ENCODE measurements around the gene ATP5IF1. TPM values are rescaled to one million over a fixed set of nuclear protein-coding genes. Genes with fewer than 3 reads are reported as not detected.

The ATP5IF1 gene
- total RNA-seq (100 and 146 TPM in 2 replicates), polyA plus RNA-seq (269 and 279 TPM in 2 replicates), polyA minus RNA-seq (ENCODE audit: low replicate concordance) (18.3 and 26.1 TPM in 2 replicates)
- 333 and 339 TPM in 2 replicates for polyA plus RNA-seq (2012)

DNA sequence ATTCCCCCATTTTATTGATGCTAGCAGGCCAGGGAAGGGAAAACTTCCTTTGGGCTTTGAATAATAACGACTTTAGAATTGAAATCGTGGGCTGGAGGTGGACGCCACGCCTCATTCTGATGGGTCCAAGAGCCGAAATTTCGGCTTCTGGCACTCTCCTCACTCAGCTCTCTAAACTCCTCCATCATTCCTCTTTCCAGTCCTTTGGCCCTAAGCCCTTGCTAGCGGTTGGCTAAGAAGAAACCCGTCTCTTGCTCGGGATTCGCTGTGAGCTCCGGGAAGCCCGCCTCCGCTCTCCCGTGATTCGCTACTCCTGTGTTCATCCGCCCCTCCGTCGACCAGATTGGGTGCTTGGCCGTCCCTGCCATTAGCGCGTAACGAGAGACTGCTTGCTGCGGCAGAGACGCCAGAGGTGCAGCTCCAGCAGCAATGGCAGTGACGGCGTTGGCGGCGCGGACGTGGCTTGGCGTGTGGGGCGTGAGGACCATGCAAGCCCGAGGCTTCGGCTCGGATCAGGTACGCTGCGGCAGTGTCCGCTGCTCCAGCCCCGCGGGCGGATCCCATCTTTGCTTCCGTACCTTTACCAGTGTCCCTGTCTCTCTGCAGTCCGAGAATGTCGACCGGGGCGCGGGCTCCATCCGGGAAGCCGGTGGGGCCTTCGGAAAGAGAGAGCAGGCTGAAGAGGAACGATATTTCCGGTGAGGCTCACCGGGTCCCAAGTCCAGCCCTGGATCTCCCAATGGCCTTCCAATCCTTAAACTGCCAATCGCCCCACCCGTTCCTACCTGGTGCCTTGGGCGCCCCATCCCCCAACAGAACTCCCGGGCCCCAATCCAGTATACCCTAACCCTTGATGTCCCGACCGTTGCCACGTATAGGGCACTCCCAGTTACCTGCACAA lies at the start of gene ATP5IF1:
TSS of gene ATP5IF1 (plus strand) at position 370 of the 901 bp plus-strand sequence. CDS start at position 430, 60 bp downstream.
- Histone ChIP-seq H3K9me3 (ENCODE audit: control insufficient read depth, insufficient read depth, low read depth, low read length) (no peaks in the 10 kb centered on the region), H3K36me3 (ENCODE audit: control insufficient read depth, insufficient read depth, low read length) (peaks cover 5% of the 10 kb centered on the region), H3K9ac (ENCODE audit: insufficient read depth, low read length) (peak within 1 kb of the TSS; percentile 83), H4K20me1 (ENCODE audit: control insufficient read depth, extremely low read depth, insufficient read depth, low read length) (no peaks in the 10 kb centered on the region), H3K4me1 (ENCODE audit: control insufficient read depth, extremely low read depth, insufficient read depth, low read length) (no peaks in the 10 kb centered on the region), H3K27me3 (ENCODE audit: control insufficient read depth, insufficient read depth, low read length) (no peaks in the 10 kb centered on the region), H3K4me2 (ENCODE audit: extremely low read depth, insufficient read depth, low read length) (peak within 1 kb of the TSS; percentile 97), H3K4me3 (replicated peaks in 1 of 4; ENCODE audit: control extremely low read depth in 1 of 4, insufficient read depth in 1 of 4, low read depth in 3 of 4, low read length in 4 of 4) (peak within 1 kb of the TSS; percentile 81 to 97 (median 94)), H3K79me2 (ENCODE audit: control insufficient read depth, insufficient read depth, low read length) (peaks cover 37% of the 10 kb centered on the region), H2AFZ (ENCODE audit: low read length) (peak within 1 kb of the TSS; percentile 98), H3K27ac (ENCODE audit: insufficient read depth, low read length) (peak within 1 kb of the TSS; percentile 84)
- TF ChIP-seq, protein P1, sequence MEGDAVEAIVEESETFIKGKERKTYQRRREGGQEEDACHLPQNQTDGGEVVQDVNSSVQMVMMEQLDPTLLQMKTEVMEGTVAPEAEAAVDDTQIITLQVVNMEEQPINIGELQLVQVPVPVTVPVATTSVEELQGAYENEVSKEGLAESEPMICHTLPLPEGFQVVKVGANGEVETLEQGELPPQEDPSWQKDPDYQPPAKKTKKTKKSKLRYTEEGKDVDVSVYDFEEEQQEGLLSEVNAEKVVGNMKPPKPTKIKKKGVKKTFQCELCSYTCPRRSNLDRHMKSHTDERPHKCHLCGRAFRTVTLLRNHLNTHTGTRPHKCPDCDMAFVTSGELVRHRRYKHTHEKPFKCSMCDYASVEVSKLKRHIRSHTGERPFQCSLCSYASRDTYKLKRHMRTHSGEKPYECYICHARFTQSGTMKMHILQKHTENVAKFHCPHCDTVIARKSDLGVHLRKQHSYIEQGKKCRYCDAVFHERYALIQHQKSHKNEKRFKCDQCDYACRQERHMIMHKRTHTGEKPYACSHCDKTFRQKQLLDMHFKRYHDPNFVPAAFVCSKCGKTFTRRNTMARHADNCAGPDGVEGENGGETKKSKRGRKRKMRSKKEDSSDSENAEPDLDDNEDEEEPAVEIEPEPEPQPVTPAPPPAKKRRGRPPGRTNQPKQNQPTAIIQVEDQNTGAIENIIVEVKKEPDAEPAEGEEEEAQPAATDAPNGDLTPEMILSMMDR (conservative IDR thresholded peaks at IDR 0.05 in 1 of 2, IDR thresholded peaks at IDR 0.05 in 1 of 2; ENCODE audit: low read depth in 1 of 2, low read length in 2 of 2), result no peak
- no peak for TF ChIP-seq EZH2 (IDR thresholded peaks at IDR 0.05; ENCODE audit: low read length, missing control alignments)
- peak; percentile 98 for DNase-seq (ENCODE audit: low read depth in 2 of 2)

DNA sequence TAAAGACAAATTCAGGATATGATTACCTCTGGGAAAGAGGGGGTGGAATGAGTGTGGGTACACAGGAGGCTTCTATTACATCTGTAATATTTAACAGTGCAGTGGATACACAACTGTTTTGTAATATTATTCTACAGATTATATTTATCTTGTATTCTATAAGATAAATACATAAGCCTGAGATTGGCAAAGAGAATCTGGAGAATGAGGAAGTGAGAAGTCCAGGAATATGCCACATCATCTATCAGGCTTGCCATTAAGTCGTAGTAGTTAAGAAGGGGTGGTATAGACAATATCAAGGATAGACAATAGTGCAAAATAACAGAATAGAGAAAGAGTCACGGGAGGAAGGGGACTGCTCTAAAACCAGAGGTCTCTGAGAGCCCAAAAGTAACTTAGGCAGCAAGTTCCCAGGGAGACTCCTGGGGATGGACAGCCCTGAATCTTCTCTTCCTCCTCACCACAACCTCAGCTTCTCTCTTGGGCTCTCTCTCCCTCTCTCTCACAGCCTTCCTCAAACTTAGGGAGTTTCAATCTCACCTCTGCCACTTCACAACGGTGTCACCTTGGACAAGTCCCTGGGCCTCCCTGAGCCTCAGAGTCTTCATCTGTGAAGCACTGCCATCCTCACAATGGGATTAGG lies 45.5 kb upstream of the ATP5IF1 start:
- H3K27ac ChIP-seq (ENCODE audit: insufficient read depth, low read length), result no peak overlapping the region
- no peaks in the 10 kb centered on the region for H3K27me3 ChIP-seq (ENCODE audit: control insufficient read depth, insufficient read depth, low read length)
- H3K36me3 ChIP-seq (ENCODE audit: control insufficient read depth, insufficient read depth, low read length), result no peaks in the 10 kb centered on the region
- no peak overlapping the region for H3K9ac ChIP-seq (ENCODE audit: insufficient read depth, low read length)
- no peaks in the 10 kb centered on the region for H3K79me2 ChIP-seq (ENCODE audit: control insufficient read depth, insufficient read depth, low read length)
- no peaks in the 10 kb centered on the region for H4K20me1 ChIP-seq (ENCODE audit: control insufficient read depth, extremely low read depth, insufficient read depth, low read length)
- H2AFZ ChIP-seq (ENCODE audit: low read length), result peak overlapping the region; percentile 25
- no peaks in the 10 kb centered on the region for H3K4me1 ChIP-seq (ENCODE audit: control insufficient read depth, extremely low read depth, insufficient read depth, low read length)
- DNase-seq (ENCODE audit: low read depth in 2 of 2), result no peak
- H3K4me3 ChIP-seq (replicated peaks in 1 of 4; ENCODE audit: control extremely low read depth in 1 of 4, insufficient read depth in 1 of 4, low read depth in 3 of 4, low read length in 4 of 4), result no peak overlapping the region
- TF ChIP-seq, protein P1 (conservative IDR thresholded peaks at IDR 0.05 in 1 of 2, IDR thresholded peaks at IDR 0.05 in 1 of 2; ENCODE audit: low read depth in 1 of 2, low read length in 2 of 2), result no peak
- TF ChIP-seq EZH2 (IDR thresholded peaks at IDR 0.05; ENCODE audit: low read length, missing control alignments), result no peak
- no peak overlapping the region for H3K4me2 ChIP-seq (ENCODE audit: extremely low read depth, insufficient read depth, low read length)
- no peaks in the 10 kb centered on the region for H3K9me3 ChIP-seq (ENCODE audit: control insufficient read depth, insufficient read depth, low read depth, low read length)

DNA sequence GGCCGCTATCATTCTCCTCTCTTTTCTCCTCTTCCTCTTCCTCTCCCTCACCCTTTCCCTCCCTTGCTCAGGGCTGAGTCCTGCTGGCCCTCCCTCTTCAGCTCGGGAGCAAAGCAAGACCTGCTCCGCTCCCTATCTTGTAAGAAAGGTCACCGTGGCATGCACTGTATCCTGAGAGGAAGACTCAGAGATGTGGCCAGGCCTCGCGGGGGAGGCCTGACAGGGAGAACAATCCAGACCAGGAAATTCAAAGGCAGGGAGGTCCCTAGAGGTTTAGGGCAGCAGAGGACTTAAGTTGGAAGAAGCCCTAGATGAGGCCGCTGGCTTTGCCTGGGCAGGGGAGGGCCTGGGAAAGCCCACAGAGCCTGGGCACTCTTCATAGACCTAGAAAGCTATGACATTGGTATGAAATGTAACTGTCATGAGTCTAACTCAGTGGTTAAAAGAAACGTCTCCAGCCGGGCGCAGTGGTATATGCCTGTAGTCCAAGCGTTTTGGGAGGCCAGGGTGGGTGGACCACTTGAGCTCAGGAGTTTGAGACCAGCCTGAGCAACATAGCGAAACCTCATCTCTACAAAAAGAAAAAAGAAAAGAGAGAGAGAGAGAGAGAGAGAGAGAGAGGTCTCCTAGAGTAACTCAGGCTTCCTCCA lies 44.8 kb upstream of the ATP5IF1 start:
- no peak overlapping the region for H3K9ac ChIP-seq (ENCODE audit: insufficient read depth, low read length)
- no peaks in the 10 kb centered on the region for H3K4me1 ChIP-seq (ENCODE audit: control insufficient read depth, extremely low read depth, insufficient read depth, low read length)
- H2AFZ ChIP-seq (ENCODE audit: low read length), result peak overlapping the region; percentile 25

More for the DNA sequence above, 44.8 kb upstream of the ATP5IF1 start:
- no peak for TF ChIP-seq EZH2 (IDR thresholded peaks at IDR 0.05; ENCODE audit: low read length, missing control alignments)
- TF ChIP-seq, protein P1 (conservative IDR thresholded peaks at IDR 0.05 in 1 of 2, IDR thresholded peaks at IDR 0.05 in 1 of 2; ENCODE audit: low read depth in 1 of 2, low read length in 2 of 2), result no peak
- no peak for DNase-seq (ENCODE audit: low read depth in 2 of 2)
- H3K4me2 ChIP-seq (ENCODE audit: extremely low read depth, insufficient read depth, low read length), result no peak overlapping the region
- H3K36me3 ChIP-seq (ENCODE audit: control insufficient read depth, insufficient read depth, low read length), result no peaks in the 10 kb centered on the region
- no peaks in the 10 kb centered on the region for H4K20me1 ChIP-seq (ENCODE audit: control insufficient read depth, extremely low read depth, insufficient read depth, low read length)
- no peaks in the 10 kb centered on the region for H3K27me3 ChIP-seq (ENCODE audit: control insufficient read depth, insufficient read depth, low read length)
- H3K9me3 ChIP-seq (ENCODE audit: control insufficient read depth, insufficient read depth, low read depth, low read length), result no peaks in the 10 kb centered on the region
- no peak overlapping the region for H3K4me3 ChIP-seq (replicated peaks in 1 of 4; ENCODE audit: control extremely low read depth in 1 of 4, insufficient read depth in 1 of 4, low read depth in 3 of 4, low read length in 4 of 4)
- H3K27ac ChIP-seq (ENCODE audit: insufficient read depth, low read length), result no peak overlapping the region
- no peaks in the 10 kb centered on the region for H3K79me2 ChIP-seq (ENCODE audit: control insufficient read depth, insufficient read depth, low read length)

All from fibroblast of lung (primary cell).